Measurements from ENCODE around the gene C16orf74.
A peak's percentile ranks its signal among the peaks of the same experiment; 100 is the strongest.

C16orf74 gene

DNA sequence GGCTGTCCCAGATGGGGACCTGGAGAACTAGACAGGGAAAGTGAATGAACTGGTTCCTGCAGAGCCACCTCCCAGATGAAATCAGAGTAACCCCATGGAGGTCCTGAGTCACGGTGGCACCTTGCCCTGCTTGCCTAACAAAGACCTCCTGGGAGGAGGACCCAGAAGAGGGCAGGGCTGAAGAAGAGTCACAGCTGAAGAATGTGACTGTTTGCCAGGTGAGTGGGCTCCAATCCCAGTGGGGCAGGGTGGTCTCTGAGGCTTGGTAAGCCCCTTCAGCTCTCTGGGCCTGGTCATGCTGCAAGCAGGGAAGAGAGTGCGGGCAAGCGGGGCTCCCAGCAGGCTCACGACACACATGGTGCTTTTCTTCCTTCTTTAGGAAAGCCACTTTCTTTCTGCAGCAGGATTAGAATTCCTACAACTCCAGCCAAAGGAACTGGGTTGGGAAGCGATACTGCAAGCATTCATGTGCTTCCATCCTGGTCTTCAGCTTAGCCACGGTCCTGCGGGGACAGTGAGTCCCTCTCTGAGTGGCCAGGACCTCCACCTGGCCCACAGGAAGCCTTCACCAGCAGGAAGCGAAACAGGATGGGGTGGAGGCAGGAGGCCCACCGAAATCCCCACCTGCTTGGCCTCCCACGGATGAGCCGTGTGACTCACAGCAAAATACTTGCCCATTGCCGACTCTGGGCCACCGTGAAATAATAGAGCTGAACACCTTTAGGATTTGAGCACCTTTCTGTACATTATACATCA is 4.3 kb downstream of the C16orf74 start:
- DNase-seq = no peak

DNA sequence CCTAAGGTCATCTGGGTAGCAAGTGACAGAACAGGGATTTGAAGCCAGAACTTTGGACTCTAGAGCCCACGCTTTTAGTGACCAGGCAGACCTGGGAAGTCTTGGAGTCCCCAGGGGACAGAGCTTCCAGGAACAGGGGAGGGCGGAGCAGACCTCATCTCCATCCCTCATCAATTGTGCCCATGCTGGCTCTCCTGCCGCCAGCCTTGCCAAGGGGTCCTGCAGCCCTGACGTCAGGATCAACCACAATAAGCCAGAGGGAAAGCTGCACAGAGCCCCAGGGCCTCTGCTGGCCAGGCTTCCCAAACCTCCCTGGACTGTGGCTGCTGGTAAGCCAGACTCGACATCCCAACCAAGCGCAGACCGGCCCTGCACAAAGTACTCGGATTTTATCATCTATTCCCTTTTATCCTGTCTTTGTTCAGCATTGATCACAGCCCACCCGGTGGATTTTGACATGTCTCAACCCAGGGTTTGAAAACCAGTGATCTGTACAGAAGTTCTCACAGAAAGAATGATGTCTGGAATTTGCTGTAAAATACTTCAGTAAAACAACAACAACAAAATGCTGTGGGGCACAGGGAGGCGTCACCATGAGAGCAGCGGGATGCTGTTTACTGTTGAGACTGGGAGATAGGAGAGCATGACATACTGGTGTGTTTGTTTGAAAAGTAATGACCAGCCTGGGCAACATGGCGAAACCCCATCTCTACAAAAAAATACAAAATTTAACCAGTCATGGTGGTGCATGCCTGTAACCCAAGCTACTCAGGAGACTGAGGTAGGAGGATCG is 11.8 kb downstream of the C16orf74 start:
- no peak for DNase-seq

DNA sequence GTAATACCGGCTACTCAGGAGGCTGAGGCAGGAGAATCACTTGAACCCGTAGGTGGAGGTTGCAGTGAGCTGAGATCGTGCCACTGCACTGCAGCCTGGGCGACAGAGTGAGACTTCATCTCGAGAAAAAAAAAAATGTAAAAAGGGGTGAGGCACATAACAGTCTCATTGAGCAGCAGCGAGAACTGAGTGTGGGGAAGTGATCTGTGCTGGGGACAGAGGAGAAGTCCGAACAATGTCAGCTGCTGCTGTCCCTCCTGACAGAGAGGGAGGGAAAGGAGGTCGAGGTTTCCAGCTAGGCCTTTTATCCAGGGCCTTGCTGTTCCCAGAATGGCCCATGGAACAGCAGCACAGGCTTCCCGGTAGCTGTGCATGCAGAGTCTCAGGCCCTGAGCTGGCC is 14.0 kb downstream of the C16orf74 start:
- DNase-seq = no peak

DNA sequence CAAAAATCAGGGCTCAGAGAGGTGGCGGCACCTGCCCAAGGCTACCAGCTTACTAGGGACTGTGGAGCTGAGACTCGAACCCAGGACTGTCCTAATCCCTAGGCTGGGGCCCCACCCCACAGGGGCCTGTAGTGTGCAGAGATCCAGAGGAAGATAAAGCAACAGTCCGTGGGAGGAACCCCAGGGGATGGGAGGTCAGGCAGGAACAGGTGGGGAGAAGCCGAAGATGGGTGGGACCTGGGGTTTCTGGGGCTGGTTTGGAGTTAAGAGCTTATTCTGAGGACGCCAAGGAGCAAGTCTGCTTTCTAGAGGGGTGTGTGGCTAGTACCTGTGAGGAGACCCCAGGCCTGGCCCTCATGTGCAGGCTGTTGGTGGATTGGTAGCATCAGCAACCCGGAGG is 14.9 kb downstream of the C16orf74 start:
- DNase-seq = no peak

DNA sequence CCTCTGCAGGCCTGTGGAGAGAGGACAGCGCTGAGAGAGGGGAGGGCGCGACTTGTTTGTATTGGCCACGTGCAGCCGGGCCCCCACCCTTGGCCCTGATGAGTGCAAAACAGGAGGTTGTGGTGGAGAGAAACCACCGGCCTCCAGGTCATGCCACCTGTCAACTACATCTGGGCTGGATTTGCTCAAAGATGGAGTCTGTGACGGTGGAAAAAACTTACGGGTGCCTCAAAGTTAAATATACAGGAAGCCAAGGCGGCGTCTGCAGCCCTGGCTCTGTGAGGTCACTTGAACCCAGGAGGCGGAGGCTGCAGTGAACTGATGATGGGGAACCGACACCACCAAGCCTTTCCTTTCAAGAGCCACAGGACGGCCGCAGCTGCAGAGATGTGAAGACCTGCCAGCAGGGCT is 15.7 kb downstream of the C16orf74 start:
- DNase-seq = peak; percentile 26

DNA sequence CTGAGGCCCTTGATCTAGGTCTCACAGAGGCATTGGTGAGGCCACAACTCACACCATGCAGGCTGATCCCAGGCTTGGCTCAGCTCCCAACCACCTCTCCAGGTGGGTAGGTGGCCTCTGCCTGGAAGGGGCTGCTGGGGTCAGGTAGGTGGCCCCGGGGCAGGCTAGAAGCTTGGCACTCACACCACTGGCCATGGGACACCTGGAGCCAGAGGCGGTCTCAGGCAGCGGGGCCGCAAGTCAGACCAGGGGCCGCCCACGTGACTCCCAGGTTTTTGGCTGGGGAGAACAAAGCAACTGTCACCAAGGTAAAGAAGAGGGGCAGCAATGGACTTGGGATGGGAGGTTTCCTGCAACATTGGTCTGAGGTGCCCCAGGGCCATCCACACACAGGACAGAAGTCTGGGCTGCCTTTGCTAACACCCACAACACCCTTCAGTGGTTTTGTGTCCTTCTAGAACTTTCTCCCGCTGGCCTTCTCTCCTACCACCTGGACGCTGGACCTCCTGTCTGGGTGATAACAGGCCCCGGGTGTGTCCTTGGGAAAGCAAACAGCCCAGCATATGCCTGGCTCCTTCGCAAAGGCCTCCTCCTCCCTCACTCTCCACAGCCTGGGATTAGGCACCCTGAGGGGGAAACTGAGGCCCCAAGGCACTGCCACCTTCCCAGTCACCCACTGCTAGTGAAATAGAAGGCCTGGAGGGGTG is 16.4 kb downstream of the C16orf74 start:
- no peak for DNase-seq

DNA sequence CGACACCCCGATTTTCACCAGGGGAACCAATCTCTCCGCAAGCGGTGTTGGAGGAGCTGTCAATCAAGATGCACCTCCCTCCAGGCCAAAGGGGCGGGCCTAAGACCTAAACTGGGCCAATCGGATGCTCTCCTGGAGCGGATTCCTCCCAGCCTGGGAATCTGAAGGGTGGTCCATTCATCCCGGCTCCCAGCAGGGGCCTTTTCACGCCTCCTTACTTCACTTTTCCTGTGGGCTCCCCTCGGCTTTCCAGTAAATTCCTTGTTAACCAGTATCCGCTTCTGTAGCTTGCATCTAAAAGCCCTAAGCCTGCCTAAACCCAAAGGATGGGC is 17.1 kb downstream of the C16orf74 start:
- no peak for DNase-seq

DNA sequence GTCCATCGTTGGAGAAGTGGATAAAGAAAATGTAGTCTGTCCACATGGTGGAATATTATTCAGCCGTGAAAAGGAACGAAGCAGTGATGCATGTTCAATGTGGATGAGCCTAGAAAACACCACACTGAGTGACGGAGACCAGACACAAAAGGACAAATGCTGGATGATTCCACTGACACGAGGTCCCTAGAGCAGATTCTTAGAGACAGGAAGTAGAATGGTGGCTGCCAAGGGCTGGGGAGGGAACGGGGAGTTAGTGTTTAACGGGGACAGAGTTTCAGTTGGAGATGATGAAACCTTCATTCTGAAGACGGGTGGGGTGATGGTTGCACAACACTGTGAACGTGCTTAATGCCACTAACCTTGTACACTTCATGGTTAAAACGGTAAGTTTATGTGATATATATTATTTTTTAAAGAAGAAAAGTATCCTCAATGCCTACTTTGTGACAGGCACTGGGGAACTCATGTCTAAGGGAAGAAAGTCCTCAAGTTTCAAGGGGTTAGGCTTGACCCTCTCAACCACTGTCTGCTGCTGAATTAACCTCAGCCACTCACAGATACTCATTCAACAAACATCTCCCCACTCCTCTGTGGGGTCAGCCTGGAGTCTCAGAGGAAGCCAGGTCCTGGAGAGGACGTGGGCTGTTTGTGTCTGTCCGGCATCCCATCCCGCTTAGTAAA is 17.6 kb downstream of the C16orf74 start:
- no peak for DNase-seq

DNA sequence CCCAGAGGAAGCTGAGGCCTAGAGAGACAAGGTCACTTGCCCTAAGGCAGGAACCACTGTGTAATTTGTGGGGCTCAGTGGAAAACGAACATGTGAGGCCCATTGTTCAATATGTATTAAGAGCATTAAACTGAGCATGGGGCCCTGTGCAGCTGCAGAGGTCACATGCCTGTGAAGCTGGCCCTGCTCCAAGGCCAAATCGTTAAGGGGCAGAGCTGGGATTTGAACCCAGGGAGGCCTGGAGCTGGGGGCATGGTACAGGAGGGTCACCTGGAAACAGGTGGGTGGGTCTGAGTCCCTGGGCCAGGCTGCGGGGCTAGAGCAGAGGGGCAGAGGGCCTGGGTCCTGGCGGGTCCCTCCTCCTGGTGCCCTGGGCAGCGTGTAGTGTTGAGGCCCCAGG is 19.7 kb downstream of the C16orf74 start:
- no peak for DNase-seq

DNA sequence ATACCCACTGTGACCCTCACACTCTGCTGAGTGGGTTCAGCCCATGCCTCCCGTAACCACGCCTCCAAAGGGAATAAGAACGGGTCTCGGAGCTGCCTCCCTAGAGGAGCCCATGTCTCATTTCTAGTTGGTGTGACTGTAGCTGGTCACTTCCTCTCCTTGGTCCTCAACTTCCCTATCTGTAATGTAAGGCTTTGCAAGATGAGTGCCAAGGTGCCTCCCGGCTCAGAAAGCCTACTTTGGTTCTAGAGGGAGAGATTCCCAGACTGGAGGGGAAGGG is 20.8 kb downstream of the C16orf74 start:
- DNase-seq = no peak

DNA sequence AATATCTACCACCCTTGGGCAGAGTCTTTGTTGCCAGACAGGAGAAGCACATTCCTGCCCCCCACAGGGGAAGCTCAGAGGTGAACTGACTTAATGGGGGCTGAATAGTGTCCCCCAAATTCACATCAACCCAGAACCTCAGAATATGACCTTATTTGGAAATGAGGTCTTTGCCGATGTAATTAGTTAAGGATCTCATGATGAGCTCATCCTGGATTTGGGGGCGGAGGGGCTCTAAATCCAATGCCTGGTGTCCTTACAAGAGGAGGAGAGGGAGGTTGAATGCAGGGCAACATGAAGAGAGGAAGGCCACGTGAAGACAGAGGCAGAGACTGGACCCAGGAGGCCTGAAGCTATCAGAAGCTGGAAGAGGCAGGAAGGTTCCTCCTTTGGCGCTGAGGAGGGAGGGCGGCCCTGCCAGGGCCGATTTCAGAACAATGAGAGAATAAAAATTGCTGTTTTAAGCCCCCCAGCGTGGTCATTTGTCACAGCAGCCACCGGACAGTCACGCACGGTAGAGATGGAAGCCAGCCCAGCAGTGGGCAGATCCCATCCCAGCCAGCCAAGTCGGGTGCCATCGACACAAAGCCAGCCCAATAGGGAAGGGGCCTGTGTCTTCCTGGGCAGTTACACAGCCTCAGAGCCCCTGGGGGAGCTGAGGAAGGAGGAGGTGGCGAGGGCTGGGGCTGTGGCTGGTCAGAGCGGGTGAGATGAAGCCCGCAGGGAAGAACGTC is 21.3 kb downstream of the C16orf74 start:
- no peak for DNase-seq

DNA sequence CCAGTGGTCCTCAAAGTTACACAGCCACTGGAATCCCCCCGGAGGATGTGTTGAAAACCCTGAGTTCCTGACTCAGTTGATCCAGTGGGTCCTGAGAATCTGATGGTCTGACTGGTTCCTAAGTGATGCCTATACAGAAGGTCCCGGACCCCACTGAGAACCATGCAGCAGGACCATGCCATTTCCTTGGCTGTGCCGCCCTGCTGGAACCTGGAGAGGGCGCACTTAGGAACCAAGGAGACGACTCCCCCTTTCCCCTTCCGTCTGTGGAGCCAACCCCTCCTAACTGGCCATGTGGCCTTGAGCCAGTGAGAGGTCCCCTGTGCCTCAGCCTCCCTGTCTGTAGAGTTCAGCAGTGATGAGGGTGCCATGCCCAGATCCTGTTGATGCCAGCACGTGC is 22.0 kb downstream of the C16orf74 start:
- DNase-seq = no peak

DNA sequence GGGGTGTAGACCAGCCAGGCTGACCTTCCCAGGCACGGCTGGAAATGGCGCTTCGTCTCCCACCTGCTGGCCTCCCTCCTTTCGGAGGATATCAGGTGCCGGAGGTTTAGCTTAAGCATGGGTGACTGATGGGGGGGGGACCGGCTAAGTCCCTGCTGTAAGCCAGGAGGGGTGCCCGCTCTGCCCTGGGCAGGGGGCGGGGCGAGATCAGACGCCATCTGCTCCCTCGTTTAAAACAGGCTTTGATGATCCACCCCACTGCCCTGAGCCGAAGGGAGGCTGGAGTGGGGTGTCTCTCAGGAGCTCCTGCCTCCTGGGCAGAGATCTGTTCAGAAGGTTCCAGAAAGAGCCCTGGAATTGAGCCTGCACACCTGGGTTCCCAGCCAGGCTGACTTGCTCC is 26.0 kb downstream of the C16orf74 start:
- peak; percentile 92 for DNase-seq

DNA sequence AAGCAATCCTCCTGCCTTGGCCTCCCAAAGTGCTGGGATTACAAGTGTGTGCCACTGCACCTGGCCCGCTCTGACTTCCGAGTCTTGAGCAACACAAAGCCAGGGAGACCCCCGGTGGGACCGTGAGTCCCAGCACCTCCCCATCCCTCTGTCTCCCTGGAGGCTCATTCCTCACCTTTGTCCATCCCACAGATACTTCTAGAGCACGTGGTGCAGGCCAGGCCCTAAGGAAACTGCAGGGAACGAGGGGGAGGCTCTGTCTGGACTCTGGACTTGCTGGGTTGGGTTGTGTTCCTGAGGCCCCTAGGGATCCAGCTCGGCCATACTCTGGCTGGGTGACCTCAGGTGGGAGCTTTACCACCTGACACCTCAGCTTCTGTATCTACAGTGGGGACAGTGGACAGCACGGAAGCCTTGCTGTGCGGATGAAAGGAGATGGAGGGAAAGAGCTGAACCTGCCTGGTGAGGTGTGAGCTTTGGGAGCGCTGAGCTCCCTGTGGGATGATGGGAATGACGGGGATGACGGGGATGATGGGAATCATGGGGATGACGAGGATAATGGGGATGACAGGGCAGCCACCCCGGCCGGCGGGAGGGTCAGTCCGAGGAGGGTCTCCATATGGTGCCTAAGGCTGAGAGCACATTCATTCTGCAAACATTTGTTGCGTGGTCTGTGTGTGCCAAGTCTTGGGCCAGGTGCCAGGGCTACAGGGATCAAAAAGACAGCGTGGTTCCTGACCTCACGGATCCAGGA is 26.6 kb downstream of the C16orf74 start:
- no peak for DNase-seq

DNA sequence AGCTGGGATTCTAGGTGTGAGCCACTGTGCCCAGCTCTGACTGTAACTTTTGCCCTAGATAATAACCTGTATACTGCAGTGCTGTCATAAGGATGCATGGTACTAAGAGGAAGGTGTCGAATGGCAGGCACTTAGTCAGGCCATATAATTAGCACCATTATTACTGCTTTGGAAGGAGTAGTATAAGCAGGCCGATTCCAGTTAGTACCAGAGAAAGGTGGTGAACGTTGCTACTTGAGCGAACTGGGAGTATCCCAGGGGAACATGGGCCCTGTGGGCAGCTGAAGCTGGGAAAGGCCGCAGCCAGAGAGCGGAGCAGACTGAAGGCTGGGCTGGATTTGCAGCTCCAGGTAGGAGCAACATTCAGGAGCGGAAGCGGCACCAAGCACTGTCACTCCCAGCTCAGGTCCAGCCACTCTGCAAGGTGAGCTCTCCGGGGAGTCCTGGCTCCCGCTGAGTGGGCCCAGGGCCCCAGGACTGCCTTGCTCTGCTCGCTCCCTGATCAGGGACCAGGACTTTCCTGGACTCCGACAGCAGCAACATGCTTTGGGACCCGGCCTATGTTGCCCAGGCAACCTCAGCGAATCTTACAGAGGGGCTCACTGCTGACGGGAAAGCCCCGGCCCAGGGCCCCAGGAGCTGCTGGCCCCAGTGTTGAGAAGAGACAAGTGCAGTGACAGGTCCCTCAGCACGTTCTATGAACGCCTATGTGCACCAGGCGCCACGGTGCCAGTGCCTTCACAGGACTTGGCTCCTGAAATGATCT is 28.6 kb downstream of the C16orf74 start:
- no peak for DNase-seq

DNA sequence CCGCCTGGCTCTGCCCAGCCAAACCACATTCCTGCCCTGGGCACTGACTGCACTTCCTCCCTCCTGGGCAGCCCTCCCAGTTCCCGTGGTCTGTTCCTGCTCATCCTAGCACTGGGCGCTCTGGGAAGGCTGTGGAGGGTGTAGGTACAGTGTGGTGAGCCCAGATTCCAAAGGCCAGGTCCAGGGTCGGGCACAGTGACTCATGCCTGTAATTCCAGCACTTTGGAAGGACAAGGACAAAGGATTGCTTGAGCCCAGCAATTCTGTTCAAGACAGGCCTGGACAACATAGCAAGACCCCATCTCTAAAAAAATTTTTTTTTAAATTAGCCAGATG is 30.6 kb downstream of the C16orf74 start:
- DNase-seq = no peak

DNA sequence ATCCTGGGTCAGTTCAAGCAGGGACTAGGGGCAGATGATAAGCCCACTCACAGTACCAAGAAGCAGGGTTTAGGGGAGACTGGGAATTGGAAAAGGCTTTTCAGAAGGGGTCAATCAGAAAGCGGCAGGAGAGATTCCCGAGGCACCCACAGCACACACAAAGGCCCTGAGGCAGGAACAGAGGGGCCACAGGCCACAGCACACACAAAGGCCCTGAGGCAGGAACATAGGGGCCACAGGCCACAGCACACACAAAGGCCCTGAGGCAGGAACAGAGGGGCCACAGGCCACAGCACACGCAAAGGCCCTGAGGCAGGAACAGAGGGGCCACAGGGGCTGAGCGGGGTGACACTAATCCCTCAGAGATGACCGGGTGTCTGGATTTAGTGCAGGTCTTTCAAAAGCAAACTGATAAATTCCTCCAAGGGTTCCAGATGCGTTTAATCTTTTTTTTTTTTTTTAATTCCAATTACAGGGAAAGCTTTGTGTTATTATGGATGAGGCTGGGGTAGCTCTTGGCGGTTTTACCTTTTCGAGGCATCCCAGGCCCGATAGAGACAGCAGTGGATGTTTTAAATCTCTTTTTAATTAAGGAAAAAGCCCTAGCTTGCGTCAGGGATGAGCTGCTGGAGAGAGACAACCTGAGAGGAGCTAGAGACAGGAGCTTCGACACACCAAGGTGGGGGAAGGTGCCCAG is 31.1 kb downstream of the C16orf74 start:
- DNase-seq = no peak

DNA sequence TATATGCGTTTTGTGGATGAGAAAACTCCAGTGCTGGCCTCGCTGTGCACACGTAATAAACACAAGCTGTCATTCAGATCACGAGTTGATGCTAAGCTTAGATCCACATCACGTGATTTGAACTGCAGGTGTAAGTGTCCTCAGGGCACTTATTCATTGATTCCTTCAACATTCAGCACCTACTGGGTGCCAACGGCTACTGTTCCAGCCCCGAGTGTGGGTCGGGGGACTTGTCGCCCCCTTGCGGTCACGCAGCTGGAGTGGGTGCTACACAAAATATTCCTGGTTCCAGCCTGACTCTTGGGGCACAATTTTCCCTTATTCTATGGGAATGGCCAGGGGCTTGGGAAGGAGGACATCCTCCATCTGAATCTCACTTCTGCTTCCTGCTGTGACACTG is 32.2 kb downstream of the C16orf74 start:
- peak; percentile 55 for DNase-seq

DNA sequence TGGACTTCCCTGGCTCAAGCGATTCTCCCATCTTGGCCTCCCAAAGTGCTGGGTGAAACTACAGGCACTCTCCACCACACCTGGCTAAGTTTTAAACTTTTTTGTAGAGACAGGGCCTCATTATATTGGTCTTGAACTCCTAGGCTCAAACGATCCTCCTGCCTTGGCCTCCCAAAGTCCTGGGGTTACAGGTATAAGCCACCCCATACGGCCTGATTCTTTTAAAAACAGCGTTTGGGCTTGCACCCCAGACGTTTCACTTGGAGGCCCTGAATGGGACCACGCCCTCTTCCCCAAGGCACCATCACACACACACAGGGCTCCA is 32.8 kb downstream of the C16orf74 start:
- no peak for DNase-seq

DNA sequence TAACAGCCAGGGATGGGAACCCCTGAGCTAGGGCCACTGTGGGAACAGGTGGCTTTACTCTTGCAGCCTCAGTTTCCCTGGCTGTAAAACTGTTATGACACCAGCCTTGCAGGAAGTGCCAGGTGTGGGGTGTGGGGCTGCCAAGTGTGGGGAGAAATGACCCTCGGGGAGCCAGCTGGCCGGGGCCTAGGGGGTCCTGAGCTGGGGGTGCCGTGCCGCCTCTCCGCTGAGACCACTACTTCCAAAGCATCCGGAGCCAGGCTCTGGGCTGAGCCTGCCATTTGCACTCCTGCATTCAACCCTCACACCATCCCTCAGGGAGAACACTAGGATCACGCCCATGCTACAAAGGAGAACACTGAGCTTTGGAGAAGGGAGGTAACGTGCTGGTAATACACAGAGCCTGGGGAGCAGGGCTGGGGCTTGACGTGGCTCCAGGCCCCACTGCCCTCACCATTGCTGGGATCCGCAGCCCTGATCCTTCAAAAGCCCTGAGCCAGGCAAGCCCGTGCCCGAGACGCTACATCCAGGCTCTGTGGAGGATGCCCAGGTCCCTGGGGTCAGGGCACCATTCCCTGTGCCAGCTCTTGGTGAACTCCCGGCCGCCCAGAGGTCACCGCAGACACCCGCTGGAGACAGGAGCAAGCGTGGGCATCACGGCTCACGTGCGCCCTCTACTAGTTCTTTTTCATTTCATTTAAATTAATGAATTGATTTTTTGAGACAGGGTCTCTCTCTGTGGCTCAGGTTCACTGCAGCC is 33.3 kb downstream of the C16orf74 start:
- DNase-seq = peak; percentile 67
